Fibroblast of upper back skin (primary cell): Measurements from ENCODE around the gene PRKCA.
"Not testable (repeated sequence)": the region's sequence is repeated elsewhere in the genome, so short reads cannot be mapped to it uniquely, and the experiment has no call there.

Source experiments
- DNase-seq: peaks from one replicate; pipeline ENCODE4 v3.0.0-alpha.2; 2013

PRKCA gene

GRCh38 chr17:66443606-66444005 is 141.2 kb downstream of the PRKCA start:
- no peak for DNase-seq

GRCh38 chr17:66444031-66444430 is 141.6 kb downstream of the PRKCA start:
- no peak for DNase-seq

GRCh38 chr17:66445229-66445628 is 142.8 kb downstream of the PRKCA start:
- DNase-seq = peak; percentile 73

- DNase-seq = peak; percentile 43
Measured at GRCh38 chr17:66446419-66446818, 144.0 kb downstream of the PRKCA start.

GRCh38 chr17:66447159-66447558 is 144.7 kb downstream of the PRKCA start:
- DNase-seq = no peak

- DNase-seq = no peak
Measured at GRCh38 chr17:66448026-66448639, 145.7 kb downstream of the PRKCA start.

- no peak for DNase-seq
Measured at GRCh38 chr17:66449418-66449977, 147.1 kb downstream of the PRKCA start.

GRCh38 chr17:66450008-66450851 is 147.8 kb downstream of the PRKCA start:
- DNase-seq = no peak

- DNase-seq = no peak
Measured at GRCh38 chr17:66450852-66451158, 148.4 kb downstream of the PRKCA start.

GRCh38 chr17:66451188-66452149 is 149.1 kb downstream of the PRKCA start:
- no peak for DNase-seq

GRCh38 chr17:66455060-66455459 is 152.6 kb downstream of the PRKCA start:
- no peak for DNase-seq

GRCh38 chr17:66457499-66457898 is 155.1 kb downstream of the PRKCA start:
- DNase-seq = not testable (repeated sequence)

GRCh38 chr17:66458782-66459181 is 156.4 kb downstream of the PRKCA start:
- no peak for DNase-seq

- peak; percentile 96 for DNase-seq
Measured at GRCh38 chr17:66459811-66460270, 157.4 kb downstream of the PRKCA start.

GRCh38 chr17:66460558-66460957 is 158.1 kb downstream of the PRKCA start:
- DNase-seq = no peak

- DNase-seq = no peak
Measured at GRCh38 chr17:66461343-66461995, 159.1 kb downstream of the PRKCA start.

- DNase-seq = no peak
Measured at GRCh38 chr17:66462010-66462409, 159.6 kb downstream of the PRKCA start.

- DNase-seq = no peak
Measured at GRCh38 chr17:66464921-66465320, 162.5 kb downstream of the PRKCA start.

- DNase-seq = no peak
Measured at GRCh38 chr17:66465701-66466100, 163.3 kb downstream of the PRKCA start.

GRCh38 chr17:66466106-66466820 is 163.8 kb downstream of the PRKCA start:
- no peak for DNase-seq

- peak; percentile 99 for DNase-seq
Measured at GRCh38 chr17:66466840-66467367, 164.5 kb downstream of the PRKCA start.
